Measurements from ENCODE around the gene TFAP2D.

The TFAP2D gene

DNA sequence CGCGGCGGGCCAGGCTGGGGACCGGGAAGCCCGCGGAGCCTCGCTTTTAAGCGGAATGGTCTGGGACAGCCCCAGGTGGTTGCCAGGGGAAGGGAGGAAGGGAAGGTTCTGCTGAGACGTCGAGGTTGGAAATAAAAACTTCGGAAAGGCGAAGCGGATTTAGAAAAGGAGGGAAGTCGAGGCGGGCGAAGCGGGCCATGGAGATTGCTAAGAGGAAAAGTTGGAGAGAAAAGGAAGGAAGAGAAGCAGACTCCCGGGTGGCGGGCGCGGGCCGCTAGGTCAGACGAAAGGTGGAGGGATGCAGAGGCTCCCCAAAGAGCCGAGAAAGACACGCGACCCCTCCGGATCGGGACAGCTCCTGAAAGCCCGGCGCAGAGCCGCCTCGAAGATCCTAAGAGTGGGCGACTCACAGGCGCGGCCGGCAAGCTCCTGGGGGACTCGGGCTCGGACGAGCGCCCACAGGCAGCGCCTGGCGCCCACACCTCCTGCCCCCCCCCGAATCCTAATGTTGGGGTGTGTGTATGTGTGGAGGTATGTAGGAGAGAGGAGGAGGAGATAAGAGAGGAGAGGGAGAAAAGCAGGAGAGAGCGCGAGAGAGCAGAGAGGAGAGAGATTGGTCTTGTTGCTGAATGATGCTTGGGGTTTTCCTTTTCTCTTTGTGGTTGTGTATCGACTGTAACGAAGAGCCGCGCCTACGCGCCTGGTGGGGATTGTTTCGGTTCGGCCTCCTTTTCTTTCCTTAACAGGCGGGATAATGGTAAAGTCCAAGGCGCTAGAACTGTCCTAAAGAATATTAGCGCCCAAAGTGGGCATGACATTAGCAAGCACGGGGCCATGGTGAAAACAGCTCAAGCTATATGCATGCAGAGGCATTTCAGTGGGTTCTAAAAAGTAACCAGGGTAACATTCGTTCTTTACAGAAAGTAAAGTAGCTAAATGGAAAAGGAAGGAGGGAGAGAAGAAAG is 106.9 kb downstream of the TFAP2D start:
- no peak for DNase-seq

DNA sequence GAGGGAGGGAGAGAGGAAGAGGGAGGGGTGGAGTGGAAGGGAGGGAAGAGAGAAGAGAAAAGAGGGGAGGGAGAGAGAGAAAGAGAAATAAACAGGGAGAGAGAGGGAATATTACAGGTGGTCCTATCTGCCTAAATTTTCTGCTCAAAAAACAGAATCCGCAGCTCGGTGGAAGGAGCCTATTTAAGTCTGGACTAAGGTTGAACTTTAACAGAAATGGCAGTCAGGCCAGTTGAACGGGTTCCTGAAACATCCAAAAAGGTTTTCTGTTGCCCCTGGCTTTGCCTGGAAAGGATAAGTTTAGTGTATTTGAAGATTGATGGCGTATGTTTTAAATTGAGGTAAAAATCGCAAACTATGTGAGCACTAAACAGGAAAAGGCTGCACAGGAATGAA is 107.5 kb downstream of the TFAP2D start:
- DNase-seq = no peak

GRCh38 chr6:50821441-50822077 is 108.2 kb downstream of the TFAP2D start:
- DNase-seq = no peak

- no peak for DNase-seq
Measured at GRCh38 chr6:50822078-50822476, 108.8 kb downstream of the TFAP2D start.

All from femur (tissue), 1 donor.